Measurements from ENCODE around the gene SSNA1. TPM values are rescaled to one million over a fixed set of nuclear protein-coding genes. Genes with fewer than 3 reads are reported as not detected.

Gene SSNA1
- total RNA-seq, 2 donors from 2014 or later: 43.7 to 84.7 TPM

- H3K9me3 Mint-ChIP-seq: no peaks in the 10 kb centered on the region
- H3K27me3 Mint-ChIP-seq: no peaks in the 10 kb centered on the region
- no peak overlapping the region for H3K4me3 Mint-ChIP-seq
- H3K4me1 Mint-ChIP-seq: peaks cover 12% of the 10 kb centered on the region
- H3K36me3 Mint-ChIP-seq (ENCODE audit: low read depth): peaks cover 28% of the 10 kb centered on the region
- no peak for ATAC-seq (replicated peaks)
- H3K27ac Mint-ChIP-seq: peak overlapping the region; percentile 60
These were observed 23.1 kb downstream of the SSNA1 start for GRCh38 chr9:137211532-137211931.

- ATAC-seq (replicated peaks): no peak
- no peaks in the 10 kb centered on the region for H3K27me3 Mint-ChIP-seq
- H3K4me1 Mint-ChIP-seq: peaks cover 2% of the 10 kb centered on the region
- peaks cover 18% of the 10 kb centered on the region for H3K36me3 Mint-ChIP-seq (ENCODE audit: low read depth)
- H3K4me3 Mint-ChIP-seq: no peak overlapping the region
- H3K27ac Mint-ChIP-seq: no peak overlapping the region
- no peaks in the 10 kb centered on the region for H3K9me3 Mint-ChIP-seq
These were observed 24.0 kb downstream of the SSNA1 start for GRCh38 chr9:137212520-137212919.

GRCh38 chr9:137213160-137214060 is 24.9 kb downstream of the SSNA1 start:
- H3K4me3 Mint-ChIP-seq: no peak overlapping the region
- no peaks in the 10 kb centered on the region for H3K9me3 Mint-ChIP-seq
- ATAC-seq (replicated peaks): no peak

GRCh38 chr9:137214620-137215019 is 26.1 kb downstream of the SSNA1 start:
- H3K4me3 Mint-ChIP-seq: no peak overlapping the region
- H3K27me3 Mint-ChIP-seq: no peaks in the 10 kb centered on the region
- H3K9me3 Mint-ChIP-seq: no peaks in the 10 kb centered on the region
- no peaks in the 10 kb centered on the region for H3K36me3 Mint-ChIP-seq (ENCODE audit: low read depth)
- no peak for ATAC-seq (replicated peaks)
- no peaks in the 10 kb centered on the region for H3K4me1 Mint-ChIP-seq
- H3K27ac Mint-ChIP-seq: no peak overlapping the region

More at GRCh38 chr9:137213160-137214060, 24.9 kb downstream of the SSNA1 start:
- Mint-ChIP-seq H3K4me1 (no peaks in the 10 kb centered on the region), H3K27me3 (no peaks in the 10 kb centered on the region), H3K36me3 (ENCODE audit: low read depth) (peaks cover 11% of the 10 kb centered on the region), H3K27ac (no peak overlapping the region)

GRCh38 chr9:137215196-137215986 is 26.9 kb downstream of the SSNA1 start:
- Mint-ChIP-seq H3K4me1 (no peaks in the 10 kb centered on the region), H3K36me3 (ENCODE audit: low read depth) (no peaks in the 10 kb centered on the region), H3K27me3 (no peaks in the 10 kb centered on the region), H3K27ac (no peak overlapping the region), H3K9me3 (no peaks in the 10 kb centered on the region), H3K4me3 (no peak overlapping the region)
- ATAC-seq (replicated peaks): no peak

- no peaks in the 10 kb centered on the region for H3K9me3 Mint-ChIP-seq
- no peaks in the 10 kb centered on the region for H3K27me3 Mint-ChIP-seq
- no peak overlapping the region for H3K4me3 Mint-ChIP-seq
- ATAC-seq (replicated peaks): no peak
- H3K36me3 Mint-ChIP-seq (ENCODE audit: low read depth): no peaks in the 10 kb centered on the region
- H3K4me1 Mint-ChIP-seq: no peaks in the 10 kb centered on the region
- H3K27ac Mint-ChIP-seq: no peak overlapping the region
These were observed 27.9 kb downstream of the SSNA1 start for GRCh38 chr9:137216188-137216965.

- Mint-ChIP-seq H3K27ac (no peak overlapping the region), H3K27me3 (no peaks in the 10 kb centered on the region), H3K36me3 (ENCODE audit: low read depth) (no peaks in the 10 kb centered on the region), H3K4me3 (no peak overlapping the region), H3K9me3 (no peaks in the 10 kb centered on the region), H3K4me1 (no peaks in the 10 kb centered on the region)
- no peak for ATAC-seq (replicated peaks)
These were observed 29.1 kb downstream of the SSNA1 start for GRCh38 chr9:137217276-137218211.

- no peaks in the 10 kb centered on the region for H3K4me1 Mint-ChIP-seq
- no peak for ATAC-seq (replicated peaks)
- no peaks in the 10 kb centered on the region for H3K27me3 Mint-ChIP-seq
- H3K36me3 Mint-ChIP-seq (ENCODE audit: low read depth): no peaks in the 10 kb centered on the region
- H3K27ac Mint-ChIP-seq: no peak overlapping the region
- no peaks in the 10 kb centered on the region for H3K9me3 Mint-ChIP-seq
- H3K4me3 Mint-ChIP-seq: no peak overlapping the region
These were observed 29.8 kb downstream of the SSNA1 start for GRCh38 chr9:137218212-137218753.

GRCh38 chr9:137218754-137219271 is 30.3 kb downstream of the SSNA1 start:
- Mint-ChIP-seq H3K27ac (no peak overlapping the region), H3K36me3 (ENCODE audit: low read depth) (no peaks in the 10 kb centered on the region), H3K27me3 (no peaks in the 10 kb centered on the region), H3K4me1 (no peaks in the 10 kb centered on the region), H3K9me3 (no peaks in the 10 kb centered on the region), H3K4me3 (no peak overlapping the region)
- no peak for ATAC-seq (replicated peaks)

GRCh38 chr9:137219757-137220316 is 31.4 kb downstream of the SSNA1 start:
- Mint-ChIP-seq H3K4me1 (no peaks in the 10 kb centered on the region), H3K4me3 (no peak overlapping the region), H3K27ac (no peak overlapping the region), H3K27me3 (no peaks in the 10 kb centered on the region), H3K9me3 (no peaks in the 10 kb centered on the region), H3K36me3 (ENCODE audit: low read depth) (no peaks in the 10 kb centered on the region)
- no peak for ATAC-seq (replicated peaks)

- H3K27me3 Mint-ChIP-seq: no peaks in the 10 kb centered on the region
- H3K27ac Mint-ChIP-seq: no peak overlapping the region
- H3K9me3 Mint-ChIP-seq: no peaks in the 10 kb centered on the region
- no peaks in the 10 kb centered on the region for H3K36me3 Mint-ChIP-seq (ENCODE audit: low read depth)
- ATAC-seq (replicated peaks): no peak
- H3K4me1 Mint-ChIP-seq: no peaks in the 10 kb centered on the region
- H3K4me3 Mint-ChIP-seq: peak overlapping the region; percentile 21
These were observed 32.0 kb downstream of the SSNA1 start for GRCh38 chr9:137220317-137221094.

GRCh38 chr9:137221095-137221505 is 32.6 kb downstream of the SSNA1 start:
- ATAC-seq (replicated peaks): no peak
- Mint-ChIP-seq H3K4me1 (no peaks in the 10 kb centered on the region), H3K36me3 (ENCODE audit: low read depth) (no peaks in the 10 kb centered on the region), H3K27me3 (no peaks in the 10 kb centered on the region), H3K9me3 (no peaks in the 10 kb centered on the region), H3K4me3 (peak overlapping the region; percentile 21), H3K27ac (no peak overlapping the region)
